ENCODE measurements around the gene PRKRIP1.
"Not testable (repeated sequence)": the region's sequence is repeated elsewhere in the genome, so short reads cannot be mapped to it uniquely, and the experiment has no call there.

Gene PRKRIP1

DNA sequence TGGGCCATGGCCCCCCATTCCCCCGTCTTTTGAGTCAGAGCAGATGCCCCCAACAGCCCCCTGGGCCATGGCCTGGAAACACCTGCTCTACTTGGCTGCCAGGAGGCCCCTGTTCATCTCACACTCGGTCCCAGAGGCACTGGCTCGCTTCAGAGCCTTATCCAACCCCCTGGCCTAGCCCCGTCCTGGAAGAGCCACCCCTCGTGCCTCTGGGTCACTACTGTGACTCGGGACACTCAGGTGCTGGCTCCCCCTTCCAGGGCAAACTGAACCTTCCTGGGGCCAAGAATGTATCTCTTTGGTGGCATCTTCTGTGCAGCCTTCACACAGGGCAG is 75.6 kb downstream of the PRKRIP1 start:
- no peak for TF ChIP-seq JUND (IDR thresholded peaks at IDR 0.05; ENCODE audit: low read depth)
- in situ Hi-C loops (cut with HindIII; ENCODE audit: low pct_unique_long_range_greater_than_20kb, low sequenced_read_pairs): no loop called here
- DNase-seq (ENCODE audit: low read depth in 1 of 2, low spot score in 1 of 2): no peak

DNA sequence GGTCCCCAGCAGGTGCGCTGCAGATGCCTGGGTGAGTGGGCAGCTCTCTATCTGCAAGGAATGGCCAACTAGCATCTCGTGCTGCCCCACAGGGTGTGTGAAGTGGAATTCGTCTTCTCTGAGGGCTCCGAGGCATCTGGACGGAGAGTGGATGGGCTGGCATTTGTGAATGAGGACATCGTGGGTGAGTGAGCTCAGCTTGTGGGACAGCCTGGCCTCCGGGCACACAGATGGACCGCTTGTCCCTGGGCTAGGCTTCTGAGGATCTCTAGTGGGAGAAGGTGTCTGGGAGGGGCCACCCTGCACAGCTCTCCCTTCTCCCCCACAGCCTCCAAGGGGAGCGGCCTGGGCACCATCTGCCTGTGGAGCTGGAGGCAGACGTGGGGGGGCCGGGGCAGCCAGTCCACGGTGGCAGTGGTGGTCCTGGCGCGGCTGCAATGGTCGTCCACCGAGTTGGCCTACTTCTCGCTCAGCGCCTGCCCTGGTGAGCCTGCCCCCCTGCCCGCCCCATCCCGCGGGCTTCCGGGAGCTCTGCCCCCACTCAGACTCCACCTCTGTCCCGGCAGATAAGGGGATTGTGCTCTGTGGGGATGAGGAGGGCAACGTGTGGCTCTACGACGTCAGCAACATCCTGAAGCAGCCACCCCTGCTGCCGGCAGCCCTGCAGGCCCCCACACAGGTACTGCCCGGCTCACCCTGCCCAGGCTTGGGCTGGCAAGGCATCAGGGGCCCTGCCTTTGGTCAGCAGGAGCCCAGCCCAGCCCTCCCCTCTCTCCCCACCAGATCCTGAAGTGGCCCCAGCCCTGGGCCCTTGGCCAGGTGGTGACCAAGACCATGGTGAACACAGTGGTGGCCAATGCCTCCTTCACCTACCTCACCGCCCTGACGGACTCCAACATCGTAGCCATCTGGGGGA is 76.2 kb downstream of the PRKRIP1 start:
- TF ChIP-seq JUND (IDR thresholded peaks at IDR 0.05; ENCODE audit: low read depth): no peak
- in situ Hi-C loops (cut with HindIII; ENCODE audit: low pct_unique_long_range_greater_than_20kb, low sequenced_read_pairs): no loop called here
- DNase-seq (ENCODE audit: low read depth in 1 of 2, low spot score in 1 of 2): no peak

DNA sequence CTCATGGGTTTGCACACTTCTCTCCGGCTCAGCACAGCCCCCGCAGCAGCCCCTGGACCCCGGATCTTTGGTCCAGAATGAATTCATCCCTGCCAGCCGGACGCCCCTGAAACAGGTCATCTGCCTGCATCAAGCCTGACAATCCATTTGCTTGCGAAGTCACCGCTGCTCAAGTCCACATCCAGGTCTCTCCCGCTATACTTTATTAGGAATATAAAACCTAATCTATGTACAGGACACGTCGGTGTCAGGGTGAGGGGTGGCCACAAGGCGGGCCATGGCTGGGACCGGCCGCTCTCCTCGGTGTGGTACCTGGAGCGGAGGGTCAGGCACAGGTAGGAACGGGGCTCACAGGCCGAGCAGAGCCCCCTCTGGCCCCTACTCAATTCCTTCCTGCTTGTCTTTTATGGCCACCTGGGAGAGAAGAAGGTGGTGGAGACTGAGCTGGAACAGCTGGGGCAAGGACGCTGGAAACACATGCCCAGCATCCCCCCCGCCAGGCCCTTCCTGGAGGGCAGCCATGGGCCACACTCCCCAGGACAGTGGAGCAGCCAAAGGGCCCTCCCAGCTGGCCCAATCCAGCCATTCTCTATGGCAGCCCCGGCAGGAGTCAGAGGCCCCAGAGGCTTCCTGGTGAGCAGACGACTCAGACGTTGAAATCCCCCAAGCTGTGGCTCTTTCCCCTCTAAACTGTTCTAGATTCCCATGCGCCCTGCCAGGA is 77.3 kb downstream of the PRKRIP1 start:
- in situ Hi-C loops (cut with HindIII; ENCODE audit: low pct_unique_long_range_greater_than_20kb, low sequenced_read_pairs): no loop called here
- no peak for DNase-seq (ENCODE audit: low read depth in 1 of 2, low spot score in 1 of 2)
- TF ChIP-seq JUND (IDR thresholded peaks at IDR 0.05; ENCODE audit: low read depth): no peak

- DNase-seq (ENCODE audit: low read depth in 1 of 2, low spot score in 1 of 2); in situ Hi-C loops (cut with HindIII; ENCODE audit: low pct_unique_long_range_greater_than_20kb, low sequenced_read_pairs): not testable (repeated sequence)
Measured at GRCh38 chr7:102474116-102474515, 78.0 kb downstream of the PRKRIP1 start.

DNA sequence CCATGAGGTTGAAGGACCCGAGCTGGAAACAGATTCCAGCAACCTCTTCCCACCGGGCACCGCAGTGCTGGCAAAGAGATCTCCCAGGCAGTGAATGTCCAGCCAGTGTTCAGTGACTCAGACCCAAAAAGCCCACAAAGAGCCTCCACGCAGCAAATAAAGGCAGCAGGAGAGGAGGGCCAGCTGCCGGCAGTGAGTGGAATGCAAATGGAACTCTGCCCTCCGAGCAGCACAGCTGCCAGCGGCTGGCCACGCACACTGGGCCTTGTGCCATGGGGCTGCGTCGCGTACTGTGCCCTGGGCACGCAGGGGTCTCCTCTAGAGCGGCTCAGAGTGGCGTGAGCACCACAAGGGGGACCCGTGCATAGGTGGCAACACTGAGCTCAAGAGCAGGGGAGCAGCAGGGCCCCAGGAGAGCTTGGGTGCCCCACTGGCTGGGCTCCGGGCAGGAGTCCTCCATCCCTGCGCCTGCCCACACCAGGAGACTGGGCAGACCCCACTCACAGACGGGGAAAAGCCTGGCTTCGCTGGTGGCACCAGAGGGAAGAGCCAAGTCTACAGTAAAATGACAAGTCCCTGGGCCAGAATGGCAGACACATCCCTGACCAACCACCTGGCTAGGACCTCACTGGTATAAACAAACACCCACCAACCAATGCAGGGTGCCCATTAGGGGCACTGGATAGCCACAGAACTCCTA is 78.7 kb downstream of the PRKRIP1 start:
- in situ Hi-C loops (cut with HindIII; ENCODE audit: low pct_unique_long_range_greater_than_20kb, low sequenced_read_pairs); DNase-seq (ENCODE audit: low read depth in 1 of 2, low spot score in 1 of 2): not testable (repeated sequence)

All from T47D (cell line).